Right renal pelvis (tissue), 4 donors: Measurements from ENCODE around the gene TERB1. TPM values are rescaled to one million over a fixed set of nuclear protein-coding genes. Genes with fewer than 3 reads are reported as not detected.

Experiments
- DNase-seq, 4 donors: peaks; one replicate each; pipeline ENCODE4 v3.0.0-alpha.2; 2013; ENCODE audit warnings: low read depth in 4 of 4, low spot score in 3 of 4, missing footprints in 1 of 4
- polyA plus RNA-seq, 4 donors: library from polyadenylated mRNA; unstranded; fragments of 120-200 nt; gene quantifications; one replicate each; pipeline ENCODE4 v1.2.1, GENCODE V29; 2013; ENCODE audit not compliant: insufficient read length in 4 of 4

The TERB1 gene
- polyA plus RNA-seq, 4 donors: 0.12 TPM; not detected in 3

DNA sequence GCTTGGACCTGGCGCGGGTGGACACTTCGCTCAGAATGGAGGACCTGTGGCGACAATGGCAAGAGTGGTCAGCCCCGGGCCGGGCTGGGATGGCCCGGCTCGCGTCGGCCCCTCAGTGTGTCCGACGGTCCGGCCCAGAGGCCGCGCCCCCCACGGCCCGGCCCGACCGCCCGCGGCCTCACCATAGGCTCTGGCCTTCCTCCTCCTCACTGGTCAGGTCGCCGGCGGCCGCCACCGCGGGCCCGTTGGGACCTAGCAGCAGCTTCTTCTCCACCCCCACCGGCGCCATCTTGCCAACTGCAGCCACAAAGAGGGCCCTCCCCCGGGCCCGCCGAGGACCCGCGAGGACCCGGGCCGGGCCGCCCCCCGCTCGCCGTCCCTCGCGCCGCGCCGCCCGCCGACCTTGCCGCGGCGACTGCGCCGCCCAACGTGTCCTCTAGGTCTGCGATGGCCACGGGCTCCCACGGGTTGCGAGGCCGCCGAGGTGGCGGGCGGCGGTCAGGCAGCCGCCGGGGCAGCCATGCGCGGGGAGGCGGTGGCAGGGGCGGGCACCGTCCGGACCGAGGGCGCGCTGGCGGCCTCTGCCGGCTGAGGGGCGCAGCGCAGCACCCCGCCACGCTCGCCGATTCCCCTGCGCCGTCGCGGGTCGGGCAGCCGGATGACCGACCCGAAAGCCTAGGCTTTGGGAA is 49.9 kb downstream of the TERB1 start, which contains the start of gene DYNC1LI2:
TSS of gene DYNC1LI2 (minus strand) at position 307 of the 689 bp plus-strand sequence. CDS start at position 289, 18 bp downstream.
- peak; percentile 52 to 70 (median 59) for DNase-seq

DNA sequence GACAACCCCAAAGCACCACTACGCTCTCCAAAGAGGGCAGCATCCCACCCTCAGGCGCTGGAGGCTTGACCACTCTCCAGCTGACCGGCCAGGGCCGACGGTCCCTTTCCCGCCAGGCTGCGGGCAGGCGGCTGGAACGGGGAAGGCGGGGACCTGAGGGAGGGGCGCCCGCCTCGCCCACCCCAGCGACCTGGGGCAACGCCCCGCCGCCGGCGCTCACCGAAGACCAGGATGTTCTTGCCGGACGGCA is 50.4 kb downstream of the TERB1 start:
- no peak for DNase-seq

DNA sequence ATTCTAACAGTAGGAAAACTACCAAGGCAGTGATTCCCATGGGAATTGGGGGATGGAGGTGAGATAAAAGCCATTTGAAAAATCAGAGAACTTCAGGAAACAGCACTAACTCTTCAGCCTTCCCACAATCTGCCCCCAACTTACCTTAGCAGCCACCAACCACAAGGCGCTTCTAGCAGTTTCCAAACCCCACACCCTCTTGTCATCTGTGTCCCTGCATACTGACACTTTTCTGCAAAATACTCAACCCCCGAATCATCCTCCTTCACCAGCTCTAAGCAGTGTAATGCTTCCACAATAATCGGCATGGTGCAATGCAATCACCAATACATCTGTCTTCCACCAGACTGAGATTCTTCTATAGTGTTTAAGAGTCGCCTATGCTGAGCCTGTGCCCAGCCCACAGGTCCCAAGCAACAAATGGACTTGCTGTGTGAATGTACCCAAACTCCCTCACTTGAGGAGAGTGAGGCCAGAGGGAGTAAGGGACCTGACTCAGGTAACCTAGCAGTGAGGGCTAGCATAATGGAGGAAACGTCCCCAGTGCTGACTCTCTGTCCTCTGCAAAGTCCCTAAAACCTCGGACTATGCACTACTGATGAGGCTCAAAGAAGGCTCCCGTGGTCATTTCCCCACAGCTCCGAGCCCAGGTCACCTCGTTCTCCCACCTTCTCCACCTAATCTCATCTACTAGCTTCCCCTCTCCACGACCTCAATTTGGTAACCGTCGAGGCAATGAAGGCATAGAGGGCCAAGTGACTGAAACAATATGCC is 50.9 kb downstream of the TERB1 start:
- DNase-seq: no peak

DNA sequence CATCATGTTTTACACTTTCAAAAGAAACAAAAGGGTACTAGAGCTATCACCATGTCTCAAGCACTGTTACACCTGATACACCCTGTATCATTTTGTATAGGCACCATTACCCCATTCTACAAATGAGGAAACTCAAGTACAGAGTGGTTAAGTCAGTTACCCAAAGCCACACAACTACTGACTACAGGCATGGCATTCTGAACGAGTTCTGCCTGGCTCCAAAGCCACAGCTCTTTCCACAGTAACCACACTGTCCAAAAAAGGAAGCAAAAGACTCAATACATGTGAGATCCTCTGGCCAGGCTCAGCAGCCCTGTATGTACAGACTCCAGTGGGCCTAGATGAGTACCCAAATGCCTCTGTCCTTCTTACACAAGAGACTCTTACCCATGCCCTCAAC is 54.7 kb downstream of the TERB1 start:
- DNase-seq: no peak

DNA sequence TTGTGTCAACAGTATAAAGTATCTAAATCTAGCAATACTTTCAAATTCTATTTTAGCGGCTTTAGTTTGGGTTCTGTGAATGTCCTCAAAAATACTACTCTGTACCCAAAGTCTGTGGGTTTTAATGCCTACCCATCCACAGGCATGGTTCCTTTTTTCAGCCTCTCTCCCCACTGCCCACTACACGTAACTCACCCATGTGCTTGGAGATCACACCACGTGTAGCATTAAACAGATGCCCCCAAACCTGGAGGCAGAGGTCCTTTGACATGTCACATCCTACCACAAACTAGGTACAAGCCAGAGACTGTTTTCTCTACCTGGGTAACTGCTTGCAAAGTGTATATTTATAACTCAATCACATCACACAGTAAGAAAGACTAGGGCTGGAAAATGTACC is 55.3 kb downstream of the TERB1 start:
- no peak for DNase-seq

DNA sequence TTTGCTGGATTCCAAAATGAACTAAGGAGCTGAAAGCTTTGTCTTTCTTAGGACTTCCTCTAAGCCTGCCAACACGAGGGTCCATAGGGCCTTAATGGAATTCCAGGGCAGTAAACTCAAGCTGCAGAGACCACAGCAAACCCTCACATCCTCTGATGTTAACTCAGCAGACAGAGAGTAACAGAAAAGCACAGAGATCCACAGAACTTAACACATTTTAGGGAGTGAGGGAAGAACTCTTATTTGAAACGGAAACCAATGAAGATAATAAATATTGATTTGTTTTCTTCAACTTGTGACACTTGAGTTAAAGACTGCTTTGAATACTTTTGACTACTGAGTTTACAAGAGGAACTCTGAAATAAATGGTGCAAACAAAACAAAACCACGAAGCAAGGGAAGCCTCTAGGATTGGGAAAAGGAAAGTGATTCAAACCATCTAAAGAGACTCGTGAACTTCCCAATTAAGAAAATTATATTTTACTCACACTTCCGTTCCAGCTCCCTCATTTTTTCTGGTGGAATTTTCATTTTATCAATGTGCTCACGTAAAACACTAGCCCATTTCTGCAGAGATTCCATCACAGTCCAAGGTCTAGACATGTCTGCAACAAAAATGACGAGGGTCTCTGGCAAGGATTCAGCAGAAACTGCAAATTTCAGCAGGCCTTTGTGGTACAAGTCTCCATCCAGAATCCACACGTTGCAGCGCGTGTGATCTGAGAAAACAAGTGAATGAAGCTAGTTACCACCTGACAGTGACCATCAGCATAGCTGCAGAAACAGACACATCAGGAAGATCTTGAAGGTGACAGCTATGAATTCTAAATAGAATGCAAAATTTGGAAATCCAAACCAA is 59.2 kb downstream of the TERB1 start:
- DNase-seq: no peak

DNA sequence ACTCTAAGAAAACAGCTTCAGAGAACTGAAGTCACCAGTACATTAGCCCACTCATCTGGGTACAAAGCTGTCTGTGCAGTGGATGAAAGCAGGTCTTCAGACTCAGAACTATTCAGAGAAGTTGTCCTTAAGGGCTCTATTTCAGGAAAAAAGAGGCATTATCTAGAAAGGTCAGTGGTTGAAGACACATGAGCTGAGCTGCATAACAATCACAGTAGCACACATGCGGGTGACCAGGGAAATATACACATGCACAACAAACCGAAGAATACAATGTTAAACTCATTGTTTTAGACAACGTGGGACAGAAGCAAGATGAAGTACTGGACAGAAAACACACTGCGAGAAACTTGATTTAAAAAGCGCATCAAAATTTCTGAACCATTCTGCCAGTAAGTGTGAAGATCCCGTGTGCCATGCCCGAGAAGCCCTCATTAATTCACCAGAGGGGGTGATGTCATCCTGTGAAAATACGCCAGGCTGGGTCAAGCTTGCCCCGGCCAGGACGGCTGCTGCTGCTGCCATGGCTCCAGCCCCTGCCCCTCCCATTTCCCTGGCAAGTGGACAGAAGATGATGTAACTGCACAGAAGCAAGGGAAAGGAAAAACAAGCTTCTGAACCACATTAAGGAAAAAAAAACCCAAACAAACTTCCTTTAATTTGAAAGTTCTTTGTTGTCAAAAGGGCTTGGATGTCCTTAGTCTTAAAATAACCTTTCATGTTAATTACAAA is 60.0 kb downstream of the TERB1 start:
- peak in 1 of 4 donors; percentile 56 for DNase-seq

DNA sequence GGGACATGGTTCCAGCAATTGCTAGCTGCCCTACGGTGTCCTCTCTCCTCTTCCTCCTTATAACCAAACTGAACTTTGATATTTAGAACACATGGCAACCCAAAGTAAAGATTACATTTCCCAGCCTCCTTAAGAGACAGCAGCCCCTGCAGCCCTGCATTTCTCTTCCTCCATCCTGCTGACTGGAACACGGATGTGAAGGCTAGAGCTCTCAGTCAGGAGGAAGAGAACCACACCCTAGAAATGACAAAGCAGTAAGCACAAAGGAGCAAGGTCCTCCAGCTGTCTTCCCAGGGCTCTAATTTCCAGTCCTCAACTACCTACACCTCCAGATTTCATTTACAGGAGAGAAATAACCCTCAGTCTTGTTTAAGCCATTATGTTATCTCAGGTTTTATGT is 60.9 kb downstream of the TERB1 start:
- no peak for DNase-seq

DNA sequence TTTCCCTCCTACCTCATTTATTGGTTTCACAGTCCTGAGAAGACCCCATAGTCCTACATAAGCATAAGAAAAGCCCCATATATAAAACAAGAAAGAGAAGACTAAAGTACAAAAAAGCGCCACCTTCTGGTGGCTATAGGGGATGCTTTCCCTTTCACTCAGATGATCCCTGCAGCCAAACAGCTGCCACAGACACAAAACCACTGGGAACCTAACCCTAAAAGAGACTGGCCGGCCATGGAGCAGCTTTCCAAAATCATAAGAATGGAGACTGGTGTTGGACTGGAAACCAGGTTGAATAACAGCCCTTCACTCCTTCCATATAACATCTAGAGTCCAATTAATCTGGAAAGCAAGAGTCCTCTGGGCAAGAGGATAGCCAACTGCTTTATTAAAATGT is 61.4 kb downstream of the TERB1 start:
- no peak for DNase-seq

DNA sequence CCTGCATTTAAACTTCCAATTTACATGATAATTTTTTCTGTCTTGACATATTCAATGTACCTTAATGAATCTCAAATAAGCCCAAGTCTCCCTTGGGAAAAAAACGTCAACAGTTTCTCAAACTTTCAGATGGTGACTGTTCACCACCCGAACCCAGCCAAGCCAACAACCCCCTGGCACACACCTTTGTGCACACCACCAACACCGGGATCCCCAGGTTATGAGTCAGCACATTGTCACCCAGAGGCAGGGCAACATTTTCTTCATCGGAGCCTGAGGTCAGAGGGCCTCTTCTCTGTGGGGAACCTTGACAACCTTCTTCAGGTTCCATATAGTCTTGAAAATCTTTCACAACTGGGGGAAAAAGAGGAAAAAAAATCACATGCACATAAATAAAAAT is 65.5 kb downstream of the TERB1 start:
- DNase-seq: no peak

DNA sequence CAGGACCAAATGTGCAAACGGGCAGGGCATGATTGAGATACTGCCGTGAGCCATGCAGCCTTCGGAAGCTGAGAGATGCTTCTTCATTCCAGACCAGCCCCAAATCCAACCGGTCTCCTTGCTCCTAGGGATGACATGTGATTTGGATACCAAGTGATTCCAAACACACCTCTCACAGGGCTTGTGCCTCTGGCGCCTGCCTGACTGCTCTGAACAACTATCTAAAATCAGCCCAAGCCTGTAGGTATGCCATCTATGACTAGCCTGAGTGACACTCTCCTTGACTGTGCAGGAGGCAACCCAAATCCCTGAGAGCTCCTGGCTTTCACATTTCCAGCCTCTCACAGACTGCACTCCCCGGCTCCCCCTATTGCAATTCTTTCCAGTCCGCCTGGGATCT is 70.3 kb downstream of the TERB1 start:
- DNase-seq: no peak

DNA sequence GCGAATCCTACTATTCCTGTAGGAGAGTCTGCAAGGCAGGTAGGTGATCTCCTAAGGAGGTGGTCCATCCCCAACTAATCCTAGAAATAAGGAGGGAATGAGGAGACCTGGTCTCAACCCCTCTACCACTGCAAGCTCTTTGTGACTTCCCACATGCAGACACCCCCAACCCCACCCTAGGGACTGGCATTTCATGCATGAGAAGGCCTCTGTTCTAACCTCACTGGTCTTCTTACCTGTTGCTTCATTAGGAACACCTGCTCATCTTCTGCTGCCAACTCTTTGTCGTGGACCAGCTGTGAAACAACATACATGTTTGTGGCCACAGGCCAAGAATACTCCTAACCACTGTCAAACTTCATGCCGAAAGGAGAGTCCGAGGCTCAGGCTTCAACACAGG is 72.6 kb downstream of the TERB1 start:
- DNase-seq: no peak

DNA sequence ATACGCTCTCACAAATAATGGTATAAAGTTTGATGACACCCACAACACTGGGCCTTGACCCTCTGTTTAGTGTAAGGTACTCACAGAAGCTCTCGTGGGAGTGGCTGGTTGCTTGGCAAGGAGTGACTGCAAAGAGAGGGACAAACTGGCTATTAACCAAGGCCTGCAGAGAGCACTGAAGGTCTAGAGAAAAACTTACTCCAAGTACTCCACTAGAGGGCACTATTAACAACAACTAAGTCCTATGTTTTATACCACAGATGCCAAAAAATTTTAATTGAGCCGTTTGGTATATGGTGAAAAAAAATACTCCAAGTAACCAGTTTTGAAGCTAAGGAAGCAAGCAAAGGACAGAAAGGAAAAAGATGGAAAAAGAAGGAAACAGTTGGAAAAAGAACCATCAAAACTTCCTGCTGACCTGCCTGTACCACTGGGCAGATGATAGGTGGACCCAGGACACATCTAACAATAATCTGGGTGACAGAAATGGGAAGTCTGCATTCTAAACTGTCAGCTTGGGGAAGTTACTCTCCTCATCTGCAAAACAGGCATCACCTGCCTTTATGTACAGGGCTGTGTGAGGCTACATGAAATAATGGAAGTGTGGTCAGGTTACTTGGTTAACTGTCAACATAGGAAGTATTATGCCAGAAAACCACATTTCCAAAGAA is 73.1 kb downstream of the TERB1 start:
- DNase-seq: no peak

DNA sequence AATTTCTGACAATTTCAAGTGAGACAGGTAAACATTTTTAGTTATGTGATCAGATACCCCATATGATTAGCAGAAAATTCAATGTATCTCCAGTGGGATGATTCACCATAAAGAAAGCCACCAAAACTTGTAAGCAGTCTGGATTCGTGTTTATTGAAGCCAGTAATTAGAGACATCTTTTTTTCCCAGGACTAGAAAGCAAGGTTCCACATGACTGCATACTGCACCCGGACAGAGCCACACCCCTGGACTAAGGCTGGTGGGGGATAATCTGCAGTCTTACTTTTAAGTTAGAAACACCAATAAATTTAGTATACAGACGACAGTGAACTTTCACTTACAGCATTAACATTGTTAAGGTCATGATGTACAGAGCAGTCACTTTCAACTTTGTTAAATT is 80.6 kb downstream of the TERB1 start:
- DNase-seq: no peak

DNA sequence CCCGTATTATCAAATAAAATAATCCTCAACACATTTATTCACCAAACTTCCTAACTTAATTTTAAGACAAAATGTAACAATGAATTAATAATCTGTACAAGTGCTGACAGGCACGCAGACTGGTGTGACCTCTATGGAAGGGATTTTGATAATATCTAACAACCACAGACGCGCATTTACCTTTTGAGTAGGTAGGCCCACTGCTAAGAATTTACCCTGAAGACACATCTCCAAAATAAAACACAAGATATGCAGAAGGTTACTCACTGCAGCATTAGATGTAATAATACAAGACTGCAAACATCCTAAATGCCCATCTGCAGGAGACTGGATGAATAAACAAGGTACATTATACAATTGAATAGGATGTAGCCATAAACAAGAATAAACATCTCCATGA is 82.1 kb downstream of the TERB1 start:
- DNase-seq: no peak

DNA sequence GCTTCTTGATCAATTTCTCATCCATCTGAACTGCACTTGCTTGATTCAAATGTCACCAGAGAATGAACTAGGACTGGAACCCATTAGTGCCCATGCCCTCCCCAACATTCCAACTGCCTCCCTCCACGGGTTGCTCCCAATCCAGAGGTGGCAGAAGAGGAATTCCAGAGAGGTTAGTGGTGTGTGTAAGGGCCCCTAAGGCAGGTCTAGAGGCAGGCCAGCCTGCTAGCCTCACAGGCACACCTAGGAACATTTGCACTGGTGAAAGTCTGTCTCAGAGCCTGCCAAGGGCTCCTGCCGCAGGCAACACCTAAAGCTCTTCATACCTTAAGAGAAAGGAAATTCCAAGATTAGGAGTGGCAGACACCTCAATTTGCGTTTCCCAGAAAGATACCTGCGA is 83.6 kb downstream of the TERB1 start:
- DNase-seq: no peak

DNA sequence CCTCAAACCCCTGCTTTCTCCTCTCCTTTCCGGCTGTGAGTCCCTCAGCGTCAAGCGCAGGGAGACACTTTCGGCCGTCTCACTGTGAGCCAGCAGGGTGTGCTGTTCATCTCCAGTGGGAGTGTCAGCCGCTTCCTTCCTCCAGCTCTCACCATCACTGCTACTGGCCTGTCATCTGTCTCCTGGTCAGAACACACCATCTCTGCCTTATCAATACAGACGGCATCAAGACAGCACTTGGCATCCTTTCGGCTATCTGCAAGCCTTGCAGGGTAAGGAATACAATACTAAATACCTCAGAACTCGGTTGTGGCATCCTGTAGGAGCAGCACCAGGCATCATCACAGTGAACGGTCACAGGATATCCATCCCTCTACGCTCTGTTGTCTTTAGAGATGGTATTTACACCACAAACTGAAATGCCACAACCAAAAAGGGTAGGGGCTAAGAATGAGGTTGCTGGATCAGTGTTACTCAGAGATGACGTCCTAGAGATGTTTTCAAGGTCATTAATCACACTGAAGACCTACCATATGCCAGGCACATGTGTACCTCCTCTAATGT is 84.2 kb downstream of the TERB1 start:
- no peak for DNase-seq

DNA sequence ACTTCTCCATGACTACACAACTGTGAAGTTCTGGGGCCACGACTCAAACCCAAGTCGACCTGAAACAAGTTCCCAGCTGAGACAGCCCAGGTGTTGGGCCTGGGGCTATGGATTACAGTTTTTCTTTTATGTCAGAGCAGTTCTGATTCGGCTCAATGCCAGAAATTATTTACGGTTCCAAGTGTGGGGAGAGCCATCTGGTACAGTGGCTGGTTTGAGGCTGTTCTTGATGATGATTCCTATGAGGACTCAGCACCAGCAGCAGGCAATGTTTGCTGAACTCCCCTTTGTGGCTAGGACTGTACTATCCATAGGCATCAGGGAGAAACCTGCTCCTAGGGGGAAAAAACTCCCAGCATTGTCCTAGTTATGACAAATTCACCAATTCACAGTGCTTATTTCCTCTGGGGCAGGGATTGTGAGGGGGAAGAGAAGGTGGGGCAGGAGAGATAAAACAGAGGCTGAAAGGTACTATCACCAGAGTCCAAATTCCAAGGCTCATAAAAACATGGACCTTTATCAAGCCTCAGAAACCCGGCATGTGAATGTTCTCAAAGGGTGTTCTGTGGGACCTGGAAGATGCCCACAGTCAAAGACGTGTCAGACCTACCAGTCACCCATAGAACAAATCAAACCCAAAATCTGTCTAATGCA is 86.6 kb downstream of the TERB1 start:
- no peak for DNase-seq

DNA sequence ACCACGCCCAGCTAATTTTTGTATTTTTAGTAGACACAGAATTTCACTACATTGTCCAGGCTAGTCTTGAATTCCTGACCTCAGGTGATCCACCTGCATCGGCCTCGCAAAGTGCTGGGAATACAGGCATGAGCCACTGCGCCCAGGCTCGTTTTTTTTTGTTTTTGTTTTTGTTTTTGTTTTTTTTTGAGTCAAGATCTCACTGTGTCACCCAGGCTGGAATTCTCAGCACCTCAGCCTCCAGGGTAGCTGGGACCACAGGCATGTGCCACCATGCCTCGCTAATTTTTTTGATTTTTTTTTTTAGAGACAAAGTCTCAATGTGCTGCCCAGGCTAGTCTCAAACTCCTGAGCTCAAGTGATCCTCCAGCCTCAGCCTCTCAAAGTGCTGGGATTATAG is 87.3 kb downstream of the TERB1 start:
- DNase-seq: no peak

DNA sequence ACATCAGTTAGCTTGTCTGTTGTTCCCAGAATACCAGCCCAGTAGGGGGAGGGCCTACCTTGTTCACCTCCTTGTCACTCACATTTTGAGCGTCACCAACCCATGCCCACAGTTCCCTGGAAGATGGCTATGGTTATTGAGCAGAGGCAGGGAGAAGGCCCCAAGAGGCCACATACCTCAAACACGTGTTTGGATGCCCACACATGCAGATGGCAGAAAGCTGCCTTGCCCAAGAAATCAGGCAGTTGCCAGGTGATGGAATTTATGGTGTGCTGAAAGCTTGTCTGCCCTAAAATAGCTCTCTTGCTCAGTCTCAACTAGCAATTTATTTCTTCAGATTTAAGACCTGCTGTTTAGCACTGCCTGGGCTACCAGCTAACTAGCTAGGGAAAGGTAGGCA is 88.3 kb downstream of the TERB1 start:
- DNase-seq: no peak
